Retinal pigment epithelial cell (primary cell): ENCODE results near the gene FAM120C.

Experiments used
- DNase-seq: peaks from one replicate; pipeline ENCODE4 v3.0.0-alpha.2; 2010; ENCODE audit warnings: low read depth
- H3K4me3 ChIP-seq: 2 replicates; pipeline ENCODE4 v1.5.1; 2011; ENCODE audit warnings: mild to moderate bottlenecking, low read length, control low read depth, moderate library complexity
- CTCF ChIP-seq: conservative IDR thresholded peaks from 2 replicates; pipeline ENCODE4 v1.5.1; 2011; ENCODE audit warnings: low read depth, low read length, control low read depth, inconsistent platforms

FAM120C gene

GRCh38 chrX:54157561-54157960, 25.5 kb downstream of the FAM120C start:
- no peak for TF ChIP-seq CTCF
- H3K4me3 ChIP-seq: no peak overlapping the region
- DNase-seq: no peak

DNA sequence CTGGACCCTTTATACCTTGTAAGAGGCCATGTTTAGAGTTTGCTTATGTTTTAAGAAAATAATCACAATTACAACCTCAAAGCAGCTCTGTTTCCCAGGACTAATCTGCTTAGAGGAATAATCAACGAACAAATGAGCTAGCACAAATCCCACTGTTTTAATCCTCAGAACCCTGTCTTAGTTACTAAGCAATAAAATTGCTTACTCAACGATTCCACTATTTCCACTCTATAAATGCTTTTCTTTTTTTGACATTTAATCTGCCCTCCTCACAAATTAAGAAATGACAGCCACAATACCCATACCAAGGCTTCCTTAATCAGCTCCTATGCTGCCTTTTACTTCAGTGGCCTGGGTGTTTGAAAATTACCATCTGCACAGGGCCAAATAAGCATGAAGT, 48.8 kb downstream of the FAM120C start:
- DNase-seq: peak; percentile 26
- TF ChIP-seq CTCF: no peak
- no peak overlapping the region for H3K4me3 ChIP-seq

- H3K4me3 ChIP-seq: no peak overlapping the region
- DNase-seq: no peak
- no peak for TF ChIP-seq CTCF
Measured at GRCh38 chrX:54116391-54116790, 66.7 kb downstream of the FAM120C start.

DNA sequence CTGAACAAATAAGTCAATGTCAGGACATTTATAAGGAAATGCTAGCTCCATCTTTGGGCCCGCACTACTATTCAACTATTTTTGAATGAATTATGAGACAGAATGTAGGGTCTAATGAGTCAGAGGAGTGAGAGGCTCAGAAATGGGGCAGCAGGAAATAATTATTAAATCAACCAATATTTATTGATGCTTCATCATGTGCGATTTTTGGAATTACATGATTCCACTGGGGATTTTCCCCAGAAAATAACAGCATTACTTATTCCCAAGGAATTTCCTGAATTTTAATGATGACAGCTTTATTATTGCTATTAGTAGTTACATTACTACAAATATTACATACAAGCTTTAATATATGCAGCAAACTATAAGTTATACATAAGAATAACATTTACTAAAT, 89.5 kb downstream of the FAM120C start:
- no peak overlapping the region for H3K4me3 ChIP-seq
- DNase-seq: no peak
- no peak for TF ChIP-seq CTCF

GRCh38 chrX:54093159-54093558, 89.9 kb downstream of the FAM120C start:
- no peak overlapping the region for H3K4me3 ChIP-seq
- DNase-seq: no peak
- TF ChIP-seq CTCF: no peak

GRCh38 chrX:54090880-54091279, 92.2 kb downstream of the FAM120C start:
- no peak for TF ChIP-seq CTCF
- no peak overlapping the region for H3K4me3 ChIP-seq
- DNase-seq: no peak

- DNase-seq: no peak
- H3K4me3 ChIP-seq: no peak overlapping the region
- no peak for TF ChIP-seq CTCF
Measured at GRCh38 chrX:54089191-54089590, 93.9 kb downstream of the FAM120C start.
